A549 (cell line): ENCODE data around the gene ANKRD40. TPM values are rescaled to one million over a fixed set of nuclear protein-coding genes. Genes with fewer than 3 reads are reported as not detected.

Experiments used
- ATAC-seq, 2 experiments: fragments of 200-7000 bp in 1 of 2; fragments of >200 bp in 1 of 2; cut with Nextera tagmentation in 1 of 2; cut with Tn5 transposase in 1 of 2; 3 replicates each; pipeline versions ENCODE4 v1.8.0 to v1.9.1; 2018 to 2020; ENCODE audit warnings: mild to moderate bottlenecking in 1 of 2, moderate library complexity in 1 of 2
- CTCF ChIA-PET: fragments of 300-600 bp; sonication (Branson Sonifier 250); formaldehyde crosslinking; extraction: SDS; loops from one replicate; lab custom pipeline; 2021; ENCODE audit warnings: antibody characterized with exemption, inconsistent platforms; lab: Yijun Ruan, JAX
- POLR2A ChIA-PET: fragments of 350-600 bp; formaldehyde crosslinking; extraction: SDS; loops from one replicate; lab custom pipeline; 2021; ENCODE audit warnings: antibody characterized with exemption, inconsistent platforms; lab: Yijun Ruan, JAX
- DNase-seq, 2 experiments: peaks; one replicate each; pipeline versions ENCODE4 v3.0.0 to v3.0.0-alpha.2; 2011 to 2016; ENCODE audit warnings: low read depth in 1 of 2, low spot score in 1 of 2
- FAIRE-seq: peaks from 2 replicates; lab custom pipeline; 2011; peaks lifted over from hg19 to GRCh38; lab: Jason Lieb, UNC
- H3K27ac ChIP-seq, 2 experiments: fragments of >200 bp; sonication (Bioruptor Twin); formaldehyde crosslinking; 3 replicates each; pipeline ENCODE4 v1.5.1; 2016 to 2017
- H3K4me1 ChIP-seq: fragments of >200 bp; sonication (Bioruptor Twin); formaldehyde crosslinking; 3 replicates; pipeline ENCODE4 v1.6.1; 2016
- H3K4me2 ChIP-seq: fragments of >200 bp; sonication (Bioruptor Twin); formaldehyde crosslinking; 3 replicates; pipeline ENCODE4 v1.6.1; 2016
- H3K4me3 ChIP-seq: fragments of >200 bp; sonication (Bioruptor Twin); formaldehyde crosslinking; 3 replicates; pipeline ENCODE4 v1.5.1; 2016
- H3K9me3 ChIP-seq: fragments of >200 bp; sonication (Bioruptor Twin); formaldehyde crosslinking; 3 replicates; pipeline ENCODE4 v1.6.1; 2016
- CBX2 ChIP-seq: fragments of 200-600 bp; sonication (generic); IDR thresholded peaks from 2 replicates; pipeline ENCODE4 v1.6.1; 2016; ENCODE audit warnings: low read depth, mild to moderate bottlenecking, borderline replicate concordance
- CHD2 ChIP-seq: fragments of 150-350 bp; IDR thresholded peaks from 2 replicates; pipeline ENCODE4 v1.6.1; 2014; ENCODE audit warnings: low read length; ENCODE audit not compliant: partially characterized antibody
- CHD4 ChIP-seq: fragments of 200-600 bp; sonication (generic); IDR thresholded peaks from 2 replicates; pipeline ENCODE4 v1.6.1; 2016; ENCODE audit warnings: antibody characterized with exemption, mild to moderate bottlenecking, borderline replicate concordance
- EHF ChIP-seq: fragments of 250-450 bp; sonication (Bioruptor Pico); IDR thresholded peaks from 2 replicates; pipeline ENCODE4 v1.5.0; 2020; ENCODE audit warnings: mild to moderate bottlenecking
- EP300 ChIP-seq, 2 experiments: fragments of >200 bp; sonication (Bioruptor Twin); formaldehyde crosslinking; IDR thresholded peaks; 2 replicates in 1 of 2; 3 replicates in 1 of 2; pipeline ENCODE4 v1.6.1; 2016 to 2017
- FOSB ChIP-seq: fragments of 250-450 bp; sonication (Bioruptor Pico); IDR thresholded peaks from 2 replicates; pipeline ENCODE4 v1.5.0; 2020; ENCODE audit warnings: mild to moderate bottlenecking, moderate library complexity
- FOSL2 ChIP-seq, 2 experiments: fragments of 450-650 bp in 1 of 2; fragments of >200 bp in 1 of 2; sonication (Bioruptor Twin) in 1 of 2; formaldehyde crosslinking; IDR thresholded peaks; 2 replicates each; pipeline versions ENCODE4 v1.5.0 to v1.6.1; 2016 to 2020; ENCODE audit warnings: mild to moderate bottlenecking in 1 of 2, moderate library complexity in 1 of 2
- FOXS1 ChIP-seq: fragments of 250-450 bp; sonication (Bioruptor Pico); IDR thresholded peaks from 2 replicates; pipeline ENCODE4 v1.5.0; 2020; ENCODE audit warnings: mild to moderate bottlenecking, moderate library complexity
- GATA3 ChIP-seq: IDR thresholded peaks from 2 replicates; pipeline ENCODE4 v1.6.1; 2012; ENCODE audit warnings: borderline replicate concordance
- HOXA7 ChIP-seq: fragments of 250-450 bp; sonication (Bioruptor Pico); IDR thresholded peaks from 2 replicates; pipeline ENCODE4 v1.5.0; 2020; ENCODE audit warnings: mild to moderate bottlenecking, moderate library complexity
- JUNB ChIP-seq: fragments of >200 bp; sonication (Bioruptor Twin); formaldehyde crosslinking; IDR thresholded peaks from 2 replicates; pipeline ENCODE4 v1.6.1; 2016
- KDM5A ChIP-seq: fragments of 200-600 bp; sonication (generic); IDR thresholded peaks from 2 replicates; pipeline ENCODE4 v1.6.1; 2016; ENCODE audit warnings: antibody characterized with exemption, mild to moderate bottlenecking
- MAFK ChIP-seq: fragments of 450-650 bp; IDR thresholded peaks from 2 replicates; pipeline ENCODE4 v1.6.1; 2014; ENCODE audit not compliant: partially characterized antibody
- MAZ ChIP-seq: fragments of 150-350 bp; IDR thresholded peaks from 2 replicates; pipeline ENCODE4 v1.6.1; 2014; ENCODE audit warnings: antibody characterized with exemption, low read depth, low read length, borderline replicate concordance
- MYC ChIP-seq: IDR thresholded peaks from 2 replicates; pipeline ENCODE4 v1.6.1; 2012; ENCODE audit warnings: mild to moderate bottlenecking, inconsistent platforms, low read length, improper control_type of control experiment, borderline replicate concordance
- PHF8 ChIP-seq: fragments of 200-600 bp; sonication (generic); IDR thresholded peaks from 2 replicates; pipeline ENCODE4 v1.6.1; 2016; ENCODE audit warnings: low read depth, mild to moderate bottlenecking, antibody characterized with exemption, moderate library complexity, borderline replicate concordance
- POLR2A ChIP-seq: IDR thresholded peaks from 2 replicates; pipeline ENCODE4 v1.6.1; 2012; ENCODE audit warnings: mild to moderate bottlenecking, low read length
- POLR2AphosphoS2 ChIP-seq: conservative IDR thresholded peaks from 2 replicates; pipeline ENCODE4 v1.6.1; 2012; ENCODE audit warnings: low read length, improper control_type of control experiment, inconsistent platforms
- RARB ChIP-seq: fragments of 250-450 bp; sonication (Bioruptor Pico); IDR thresholded peaks from 2 replicates; pipeline ENCODE4 v1.8.0; 2021; ENCODE audit warnings: mild to moderate bottlenecking, moderate library complexity
- RFX5 ChIP-seq: fragments of 450-650 bp; IDR thresholded peaks from 2 replicates; pipeline ENCODE4 v1.7.1; 2014; ENCODE audit warnings: antibody characterized with exemption, mild to moderate bottlenecking, moderate library complexity
- SMC3 ChIP-seq: fragments of >200 bp; sonication (Bioruptor Twin); formaldehyde crosslinking; IDR thresholded peaks from 3 replicates; pipeline ENCODE4 v1.6.1; 2018; ENCODE audit warnings: inconsistent platforms
- TP53 ChIP-seq: fragments of 250-450 bp; sonication (Bioruptor Pico); IDR thresholded peaks from 2 replicates; pipeline ENCODE4 v1.5.0; 2021; ENCODE audit warnings: mild to moderate bottlenecking, moderate library complexity
- ZFP36 ChIP-seq: fragments of 450-650 bp; IDR thresholded peaks from 2 replicates; pipeline ENCODE4 v1.6.1; 2014; ENCODE audit warnings: borderline replicate concordance; ENCODE audit not compliant: partially characterized antibody
- ZSCAN20 ChIP-seq: fragments of 250-450 bp; sonication (Bioruptor Pico); IDR thresholded peaks from 2 replicates; pipeline ENCODE4 v1.8.0; 2022; ENCODE audit warnings: mild to moderate bottlenecking, moderate library complexity
- WGBS: methylation state at CpG from one replicate; pipeline ENCODE4 v1.1.6; 2017; ENCODE audit errors: missing lambda C conversion rate; 5-methylcytosine and 5-hydroxymethylcytosine counted together
- polyA minus RNA-seq: library from RNA; depleted of rRNA, polyadenylated mRNA; stranded (reverse); fragments of >200 nt; gene quantifications from 2 replicates; pipeline ENCODE4 v1.2.3, GENCODE V29; 2011; rRNA and poly(A)+ RNA removed
- polyA plus RNA-seq, 4 experiments: library from polyadenylated mRNA; depleted of rRNA in 3 of 4; stranded (reverse); fragments of >200 nt; fragmentation: RNase III in 1 of 4; extraction: RNeasy Plus Mini Kit Qiagen cat#74134 plus additional on column Dnase treatment in 1 of 4; gene quantifications; 2 replicates in 3 of 4; 3 replicates in 1 of 4; pipeline ENCODE4 v1.2.3, GENCODE V29; 2011 to 2017
- TF ChIP-seq, protein P1 (sequence below): IDR thresholded peaks from 2 replicates; pipeline ENCODE4 v1.6.1; 2012; ENCODE audit warnings: low read depth, borderline replicate concordance
- TF ChIP-seq, protein P2 (sequence below): fragments of 450-650 bp; IDR thresholded peaks from 2 replicates; pipeline ENCODE4 v1.6.1; 2014; ENCODE audit warnings: antibody characterized with exemption
- TF ChIP-seq, protein P3 (sequence below): fragments of 250-450 bp; sonication (Bioruptor Pico); IDR thresholded peaks from 2 replicates; pipeline ENCODE4 v1.5.0; 2021; ENCODE audit warnings: mild to moderate bottlenecking, moderate library complexity, borderline replicate concordance
- TF ChIP-seq, protein P4 (sequence below): IDR thresholded peaks from 2 replicates; pipeline ENCODE4 v1.6.1; 2012
- TF ChIP-seq, protein P5 (sequence below): fragments of >200 bp; sonication (Bioruptor Twin); formaldehyde crosslinking; IDR thresholded peaks from 2 replicates; pipeline ENCODE4 v1.6.1; 2016
- TF ChIP-seq, protein P6 (sequence below): IDR thresholded peaks from 2 replicates; pipeline ENCODE4 v1.6.1; 2012
- TF ChIP-seq, protein P7 (sequence below): fragments of >200 bp; sonication (Bioruptor Twin); formaldehyde crosslinking; IDR thresholded peaks from 3 replicates; pipeline ENCODE4 v1.6.1; 2016

Gene ANKRD40, protein sequence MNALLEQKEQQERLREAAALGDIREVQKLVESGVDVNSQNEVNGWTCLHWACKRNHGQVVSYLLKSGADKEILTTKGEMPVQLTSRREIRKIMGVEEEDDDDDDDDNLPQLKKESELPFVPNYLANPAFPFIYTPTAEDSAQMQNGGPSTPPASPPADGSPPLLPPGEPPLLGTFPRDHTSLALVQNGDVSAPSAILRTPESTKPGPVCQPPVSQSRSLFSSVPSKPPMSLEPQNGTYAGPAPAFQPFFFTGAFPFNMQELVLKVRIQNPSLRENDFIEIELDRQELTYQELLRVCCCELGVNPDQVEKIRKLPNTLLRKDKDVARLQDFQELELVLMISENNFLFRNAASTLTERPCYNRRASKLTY
- polyA plus RNA-seq (2011; rRNA removed) (68.5 and 84.3 TPM in 2 replicates), polyA plus RNA-seq (2017; fragmentation: RNase III; extraction: RNeasy Plus Mini Kit Qiagen cat#74134 plus additional on column Dnase treatment) (44.2 to 55.2 TPM (median 50.1 TPM) in 3 replicates), polyA minus RNA-seq (31.0 and 37.0 TPM in 2 replicates)
- polyA plus RNA-seq (2012; cell fraction: cytosol; rRNA removed): 31.1 and 36.1 TPM in 2 replicates
- 20.0 and 27.7 TPM in 2 replicates for polyA plus RNA-seq (2012; cell fraction: nucleus; rRNA removed)

DNA sequence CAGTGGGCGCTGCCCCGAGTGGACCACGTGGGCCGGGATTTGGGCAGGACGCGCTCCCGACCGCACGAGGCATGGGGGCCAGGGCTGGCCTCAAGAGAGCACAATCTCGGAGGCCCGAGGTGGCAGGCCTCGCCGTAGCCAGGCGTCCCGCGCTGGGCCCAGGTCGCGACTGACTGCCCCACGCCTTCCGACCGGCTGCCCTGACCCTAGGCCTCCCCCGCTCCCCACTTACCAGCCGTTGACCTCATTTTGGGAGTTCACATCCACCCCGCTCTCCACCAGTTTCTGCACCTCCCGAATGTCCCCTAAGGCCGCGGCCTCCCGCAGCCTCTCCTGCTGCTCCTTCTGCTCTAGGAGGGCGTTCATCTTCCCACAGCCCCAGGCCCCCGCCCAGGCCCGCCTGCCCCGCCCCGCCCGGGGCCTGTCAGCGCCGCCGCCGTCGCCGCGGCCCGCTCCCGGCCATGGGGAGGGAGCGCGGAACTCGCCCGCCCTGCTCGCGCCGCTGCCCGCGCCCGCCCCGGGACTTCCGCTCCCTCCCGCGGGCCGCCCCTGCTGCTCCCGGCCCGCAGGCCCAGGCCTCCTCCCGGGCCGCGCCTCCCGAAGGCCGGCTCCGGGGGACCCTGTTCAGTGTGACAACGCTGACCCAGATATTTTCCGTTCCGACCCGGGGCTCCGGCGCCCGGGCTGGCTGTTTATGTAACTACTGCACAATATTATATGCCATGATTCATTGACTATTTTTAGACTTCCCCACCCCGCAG, at the start of gene ANKRD40:
Gene ANKRD40, minus strand, starts transcription at position 626 of the 761 bp plus-strand sequence. Its CDS starts 260 bp downstream, at position 366.
- peak; percentile 81 to 88 for ATAC-seq
- H3K27ac ChIP-seq: peak within 1 kb of the TSS; percentile 96 to 98
- CTCF ChIA-PET: interaction anchor here (1.3 to 52.6 kb wide), 6 partner anchors 11 to 161 kb away, joined by 5 to 2097 read pairs (median 37); partner anchors contain the start of genes ABCC3 and SPATA20
- peaks cover 38% of the 10 kb centered on the region for H3K4me1 ChIP-seq
- H3K4me2 ChIP-seq: peak within 1 kb of the TSS; percentile 90
- DNase-seq: peak; percentile 96
- H3K9me3 ChIP-seq: no peaks in the 10 kb centered on the region
- FAIRE-seq: no peak
- 2% methylated on average over 57 of the region's 74 CpGs for WGBS
- POLR2A ChIA-PET: interaction anchor here (1.0 to 3.4 kb wide), 6 partner anchors 12 to 160 kb away, joined by 3 to 23 read pairs (median 4); partner anchors contain the start of gene LUC7L3
- H3K4me3 ChIP-seq: peak within 1 kb of the TSS; percentile 65
- TF ChIP-seq, protein P1, sequence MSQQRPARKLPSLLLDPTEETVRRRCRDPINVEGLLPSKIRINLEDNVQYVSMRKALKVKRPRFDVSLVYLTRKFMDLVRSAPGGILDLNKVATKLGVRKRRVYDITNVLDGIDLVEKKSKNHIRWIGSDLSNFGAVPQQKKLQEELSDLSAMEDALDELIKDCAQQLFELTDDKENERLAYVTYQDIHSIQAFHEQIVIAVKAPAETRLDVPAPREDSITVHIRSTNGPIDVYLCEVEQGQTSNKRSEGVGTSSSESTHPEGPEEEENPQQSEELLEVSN: peak; percentile 91
- TF ChIP-seq GATA3: peak; percentile 39; the same call in 1 of the 2 replicates
- TF ChIP-seq EHF (CRISPR knock-in tag): peak; percentile 87
- TF ChIP-seq PHF8: peak; percentile 79
- TF ChIP-seq, protein P2, sequence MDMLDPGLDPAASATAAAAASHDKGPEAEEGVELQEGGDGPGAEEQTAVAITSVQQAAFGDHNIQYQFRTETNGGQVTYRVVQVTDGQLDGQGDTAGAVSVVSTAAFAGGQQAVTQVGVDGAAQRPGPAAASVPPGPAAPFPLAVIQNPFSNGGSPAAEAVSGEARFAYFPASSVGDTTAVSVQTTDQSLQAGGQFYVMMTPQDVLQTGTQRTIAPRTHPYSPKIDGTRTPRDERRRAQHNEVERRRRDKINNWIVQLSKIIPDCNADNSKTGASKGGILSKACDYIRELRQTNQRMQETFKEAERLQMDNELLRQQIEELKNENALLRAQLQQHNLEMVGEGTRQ: peak; percentile 80
- no peak for TF ChIP-seq CHD4
- TF ChIP-seq SMC3: peak; percentile 35; the same call in 2 of the 3 replicates
- no peak for TF ChIP-seq ZFP36
- no peak; the same call in 1 of the 2 replicates for TF ChIP-seq ZSCAN20
- TF ChIP-seq EP300 (IDR thresholded peaks at IDR 0.05): peak; percentile 17 to 36; a peak in 1 of 5 replicates
- TF ChIP-seq, protein P3, sequence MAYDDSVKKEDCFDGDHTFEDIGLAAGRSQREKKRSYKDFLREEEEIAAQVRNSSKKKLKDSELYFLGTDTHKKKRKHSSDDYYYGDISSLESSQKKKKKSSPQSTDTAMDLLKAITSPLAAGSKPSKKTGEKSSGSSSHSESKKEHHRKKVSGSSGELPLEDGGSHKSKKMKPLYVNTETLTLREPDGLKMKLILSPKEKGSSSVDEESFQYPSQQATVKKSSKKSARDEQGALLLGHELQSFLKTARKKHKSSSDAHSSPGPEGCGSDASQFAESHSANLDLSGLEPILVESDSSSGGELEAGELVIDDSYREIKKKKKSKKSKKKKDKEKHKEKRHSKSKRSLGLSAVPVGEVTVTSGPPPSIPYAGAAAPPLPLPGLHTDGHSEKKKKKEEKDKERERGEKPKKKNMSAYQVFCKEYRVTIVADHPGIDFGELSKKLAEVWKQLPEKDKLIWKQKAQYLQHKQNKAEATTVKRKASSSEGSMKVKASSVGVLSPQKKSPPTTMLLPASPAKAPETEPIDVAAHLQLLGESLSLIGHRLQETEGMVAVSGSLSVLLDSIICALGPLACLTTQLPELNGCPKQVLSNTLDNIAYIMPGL (CRISPR knock-in tag): peak; percentile 86
- TF ChIP-seq KDM5A: peak; percentile 51; the same call in 1 of the 2 replicates
- TF ChIP-seq, protein P4, sequence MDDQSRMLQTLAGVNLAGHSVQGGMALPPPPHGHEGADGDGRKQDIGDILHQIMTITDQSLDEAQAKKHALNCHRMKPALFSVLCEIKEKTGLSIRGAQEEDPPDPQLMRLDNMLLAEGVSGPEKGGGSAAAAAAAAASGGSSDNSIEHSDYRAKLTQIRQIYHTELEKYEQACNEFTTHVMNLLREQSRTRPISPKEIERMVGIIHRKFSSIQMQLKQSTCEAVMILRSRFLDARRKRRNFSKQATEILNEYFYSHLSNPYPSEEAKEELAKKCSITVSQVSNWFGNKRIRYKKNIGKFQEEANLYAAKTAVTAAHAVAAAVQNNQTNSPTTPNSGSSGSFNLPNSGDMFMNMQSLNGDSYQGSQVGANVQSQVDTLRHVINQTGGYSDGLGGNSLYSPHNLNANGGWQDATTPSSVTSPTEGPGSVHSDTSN: peak; percentile 55; the same call in 1 of the 2 replicates
- TF ChIP-seq HOXA7 (CRISPR knock-in tag): peak; percentile 93
- TF ChIP-seq, protein P5, sequence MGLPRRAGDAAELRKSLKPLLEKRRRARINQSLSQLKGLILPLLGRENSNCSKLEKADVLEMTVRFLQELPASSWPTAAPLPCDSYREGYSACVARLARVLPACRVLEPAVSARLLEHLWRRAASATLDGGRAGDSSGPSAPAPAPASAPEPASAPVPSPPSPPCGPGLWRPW: peak; percentile 39; the same call in 1 of the 2 replicates
- no peak for TF ChIP-seq CHD2
- peak; percentile 75 for TF ChIP-seq RARB (CRISPR knock-in tag)
- TF ChIP-seq POLR2A: peak; percentile 50
- TF ChIP-seq CBX2: no peak
- TF ChIP-seq MYC: peak; percentile 93
- TF ChIP-seq FOSB (CRISPR knock-in tag): peak; percentile 95
- TF ChIP-seq, protein P6, sequence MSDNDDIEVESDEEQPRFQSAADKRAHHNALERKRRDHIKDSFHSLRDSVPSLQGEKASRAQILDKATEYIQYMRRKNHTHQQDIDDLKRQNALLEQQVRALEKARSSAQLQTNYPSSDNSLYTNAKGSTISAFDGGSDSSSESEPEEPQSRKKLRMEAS: peak; percentile 96
- peak; percentile 92; the same call in 1 of the 2 replicates for TF ChIP-seq MAZ
- peak; percentile 77 for TF ChIP-seq MAFK
- TF ChIP-seq FOSL2 (IDR thresholded peaks at IDR 0.05): peak; percentile 71
- TF ChIP-seq FOSL2 (CRISPR knock-in tag; IDR thresholded peaks at IDR 0.05): peak; percentile 95
- TF ChIP-seq, protein P7, sequence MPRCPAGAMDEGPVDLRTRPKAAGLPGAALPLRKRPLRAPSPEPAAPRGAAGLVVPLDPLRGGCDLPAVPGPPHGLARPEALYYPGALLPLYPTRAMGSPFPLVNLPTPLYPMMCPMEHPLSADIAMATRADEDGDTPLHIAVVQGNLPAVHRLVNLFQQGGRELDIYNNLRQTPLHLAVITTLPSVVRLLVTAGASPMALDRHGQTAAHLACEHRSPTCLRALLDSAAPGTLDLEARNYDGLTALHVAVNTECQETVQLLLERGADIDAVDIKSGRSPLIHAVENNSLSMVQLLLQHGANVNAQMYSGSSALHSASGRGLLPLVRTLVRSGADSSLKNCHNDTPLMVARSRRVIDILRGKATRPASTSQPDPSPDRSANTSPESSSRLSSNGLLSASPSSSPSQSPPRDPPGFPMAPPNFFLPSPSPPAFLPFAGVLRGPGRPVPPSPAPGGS: peak; percentile 92
- peak; percentile 82; the same call in 1 of the 2 replicates for TF ChIP-seq FOXS1 (CRISPR knock-in tag)
- TF ChIP-seq TP53 (CRISPR knock-in tag): 0 out of 2 replicates have a peak, but pooled peaks have one; percentile 51
- no peak for TF ChIP-seq POLR2AphosphoS2
- peak; percentile 58 for TF ChIP-seq JUNB
- peak; percentile 52; the same call in 1 of the 2 replicates for TF ChIP-seq RFX5
